ENCODE results near the gene ZNF582. TPM values are rescaled to one million over a fixed set of nuclear protein-coding genes. Genes with fewer than 3 reads are reported as not detected.
"Not testable (repeated sequence)": the region's sequence is repeated elsewhere in the genome, so short reads cannot be mapped to it uniquely, and the experiment has no call there.

Gene ZNF582
- total RNA-seq, 1 donor from 2014 or later, result 2.5 TPM

DNA sequence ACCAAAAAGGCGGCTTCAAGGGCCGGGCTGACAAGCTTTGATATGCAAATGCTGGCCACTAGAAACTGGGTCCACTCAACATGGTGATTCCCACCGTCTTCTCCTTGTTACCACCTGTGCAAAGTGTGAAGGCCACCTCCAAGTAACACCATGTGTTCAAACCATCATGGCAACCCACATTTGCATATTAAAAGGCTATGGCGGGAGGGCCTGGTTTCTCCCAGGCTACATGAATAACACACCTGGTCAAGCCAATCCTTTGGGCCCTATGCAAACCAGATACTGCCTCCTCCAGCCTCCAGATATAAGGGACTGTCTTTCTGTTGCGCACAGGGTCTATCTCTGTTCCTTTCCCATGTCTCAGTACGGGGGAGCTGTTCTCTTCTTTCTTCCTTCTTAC, 42.1 kb downstream of the ZNF582 start:
- no peak overlapping the region for H3K4me3 ChIP-seq (ENCODE audit: low read depth, low read length)
- TF ChIP-seq, protein P1, sequence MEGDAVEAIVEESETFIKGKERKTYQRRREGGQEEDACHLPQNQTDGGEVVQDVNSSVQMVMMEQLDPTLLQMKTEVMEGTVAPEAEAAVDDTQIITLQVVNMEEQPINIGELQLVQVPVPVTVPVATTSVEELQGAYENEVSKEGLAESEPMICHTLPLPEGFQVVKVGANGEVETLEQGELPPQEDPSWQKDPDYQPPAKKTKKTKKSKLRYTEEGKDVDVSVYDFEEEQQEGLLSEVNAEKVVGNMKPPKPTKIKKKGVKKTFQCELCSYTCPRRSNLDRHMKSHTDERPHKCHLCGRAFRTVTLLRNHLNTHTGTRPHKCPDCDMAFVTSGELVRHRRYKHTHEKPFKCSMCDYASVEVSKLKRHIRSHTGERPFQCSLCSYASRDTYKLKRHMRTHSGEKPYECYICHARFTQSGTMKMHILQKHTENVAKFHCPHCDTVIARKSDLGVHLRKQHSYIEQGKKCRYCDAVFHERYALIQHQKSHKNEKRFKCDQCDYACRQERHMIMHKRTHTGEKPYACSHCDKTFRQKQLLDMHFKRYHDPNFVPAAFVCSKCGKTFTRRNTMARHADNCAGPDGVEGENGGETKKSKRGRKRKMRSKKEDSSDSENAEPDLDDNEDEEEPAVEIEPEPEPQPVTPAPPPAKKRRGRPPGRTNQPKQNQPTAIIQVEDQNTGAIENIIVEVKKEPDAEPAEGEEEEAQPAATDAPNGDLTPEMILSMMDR (conservative IDR thresholded peaks at IDR 0.05; ENCODE audit: low read depth, low read length), result no peak
- no peak for DNase-seq (ENCODE audit: low read depth)

DNA sequence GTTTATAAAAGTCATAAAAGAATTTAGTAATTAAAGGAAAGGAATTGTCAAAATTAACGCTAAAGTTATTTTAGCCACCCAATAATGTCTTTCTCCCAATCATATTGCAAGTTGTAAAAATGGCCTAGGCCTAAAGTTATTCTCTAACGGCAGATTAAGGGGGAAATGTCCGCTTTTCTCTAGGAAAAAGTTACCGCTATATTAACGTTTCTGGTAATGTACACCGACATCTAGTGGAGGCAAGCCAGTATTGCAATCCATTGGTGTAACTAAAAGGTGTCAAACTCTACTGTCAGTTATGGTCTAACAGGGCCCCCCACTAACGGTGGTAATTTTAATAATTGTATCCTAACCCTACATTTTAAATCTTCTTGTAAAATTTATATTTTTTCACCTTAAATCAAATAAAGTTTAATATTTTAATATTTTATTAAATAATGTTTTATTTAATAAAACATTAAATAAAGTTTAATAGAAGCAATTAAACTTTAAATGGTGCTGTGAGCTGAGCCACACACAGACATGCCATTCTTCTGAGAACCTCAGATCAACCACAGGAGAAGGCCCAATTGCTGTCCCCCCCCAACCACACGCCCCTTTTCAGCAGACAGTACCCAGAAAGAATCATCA, 42.8 kb downstream of the ZNF582 start:
- TF ChIP-seq, protein P1 (conservative IDR thresholded peaks at IDR 0.05; ENCODE audit: low read depth, low read length), result peak; percentile 86
- no peak for DNase-seq (ENCODE audit: low read depth)
- no peak overlapping the region for H3K4me3 ChIP-seq (ENCODE audit: low read depth, low read length)

DNA sequence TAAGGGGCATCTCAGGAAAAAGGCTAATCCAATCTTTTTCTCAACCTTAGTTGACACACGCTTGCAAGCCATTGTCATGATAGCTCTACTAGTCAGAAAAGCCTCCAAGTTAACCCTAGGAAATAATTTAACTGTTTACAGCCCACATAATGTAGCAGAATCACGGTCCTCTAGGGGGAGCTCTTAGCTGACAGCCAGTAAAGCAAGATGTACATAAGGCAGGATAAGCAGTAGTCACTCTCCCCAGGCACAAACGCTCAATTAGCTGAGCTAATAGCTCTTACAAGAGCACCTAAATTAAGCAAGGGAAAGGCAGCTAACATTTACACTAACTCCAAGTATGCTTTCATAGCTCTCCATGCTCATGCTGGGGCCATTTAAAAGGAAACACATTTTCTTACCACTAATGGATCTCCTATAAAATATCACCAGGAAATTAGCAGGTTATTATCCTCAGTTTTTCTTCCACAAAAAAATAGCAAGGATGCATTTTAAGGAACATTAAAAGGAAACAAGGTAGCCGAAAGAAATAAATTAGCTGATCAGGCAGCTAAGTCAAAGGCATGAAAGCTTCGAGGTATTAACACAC, 45.0 kb downstream of the ZNF582 start:
- no peak overlapping the region for H3K4me3 ChIP-seq (ENCODE audit: low read depth, low read length)
- TF ChIP-seq, protein P1 (conservative IDR thresholded peaks at IDR 0.05; ENCODE audit: low read depth, low read length), result peak; percentile 32
- DNase-seq (ENCODE audit: low read depth), result no peak

DNA sequence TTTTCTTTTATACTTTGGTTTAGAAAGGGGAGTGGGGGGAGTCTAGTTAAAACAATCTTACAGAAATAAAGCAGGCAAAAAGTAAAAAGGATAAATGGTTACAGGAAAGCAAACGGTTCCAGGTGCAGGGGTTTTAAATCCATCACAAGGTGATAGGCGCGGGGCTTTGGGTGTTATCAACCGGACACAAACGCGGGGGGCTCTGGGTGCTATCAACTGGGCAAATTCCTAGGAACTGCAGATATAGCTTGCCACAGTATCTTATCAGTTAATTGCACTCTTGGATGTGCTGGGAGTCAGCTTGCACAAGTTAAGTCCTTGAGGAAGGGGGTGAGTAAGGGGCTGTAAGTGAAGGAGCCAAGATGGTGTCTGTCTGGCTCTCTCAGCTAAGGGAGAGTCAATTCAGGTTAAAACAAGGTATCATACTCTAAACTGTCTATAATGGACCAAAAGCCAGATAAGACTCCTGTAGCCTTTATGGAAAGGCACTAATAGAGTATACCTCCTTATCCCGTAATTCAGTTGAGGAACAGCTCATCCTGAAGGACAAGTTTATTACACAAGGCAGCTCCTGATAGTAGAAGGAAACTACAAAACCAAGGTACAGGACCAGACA, 46.1 kb downstream of the ZNF582 start:
- no peak overlapping the region for H3K4me3 ChIP-seq (ENCODE audit: low read depth, low read length)
- DNase-seq (ENCODE audit: low read depth), result no peak
- TF ChIP-seq, protein P1 (conservative IDR thresholded peaks at IDR 0.05; ENCODE audit: low read depth, low read length), result no peak

DNA sequence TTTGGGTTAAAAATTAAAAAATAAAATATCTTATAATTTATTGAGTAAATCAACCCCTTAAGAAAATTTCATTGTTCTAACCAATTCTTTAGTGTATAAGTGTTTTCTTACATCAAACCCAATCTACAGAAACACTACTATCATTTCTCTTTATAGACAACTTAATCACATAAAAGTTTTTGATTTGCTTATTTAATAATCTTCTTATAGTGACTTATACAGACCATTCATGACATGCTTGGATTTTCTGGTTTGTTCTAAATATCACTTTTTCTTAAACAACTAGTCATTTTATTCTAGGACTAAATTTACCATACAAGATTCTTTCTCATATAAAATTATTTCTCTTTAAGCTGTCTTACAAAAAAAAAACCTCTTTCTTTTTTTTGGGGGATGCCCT, 51.4 kb downstream of the ZNF582 start:
- H3K4me3 ChIP-seq (ENCODE audit: low read depth, low read length), result no peak overlapping the region
- TF ChIP-seq, protein P1 (conservative IDR thresholded peaks at IDR 0.05; ENCODE audit: low read depth, low read length), result no peak
- DNase-seq (ENCODE audit: low read depth), result no peak

DNA sequence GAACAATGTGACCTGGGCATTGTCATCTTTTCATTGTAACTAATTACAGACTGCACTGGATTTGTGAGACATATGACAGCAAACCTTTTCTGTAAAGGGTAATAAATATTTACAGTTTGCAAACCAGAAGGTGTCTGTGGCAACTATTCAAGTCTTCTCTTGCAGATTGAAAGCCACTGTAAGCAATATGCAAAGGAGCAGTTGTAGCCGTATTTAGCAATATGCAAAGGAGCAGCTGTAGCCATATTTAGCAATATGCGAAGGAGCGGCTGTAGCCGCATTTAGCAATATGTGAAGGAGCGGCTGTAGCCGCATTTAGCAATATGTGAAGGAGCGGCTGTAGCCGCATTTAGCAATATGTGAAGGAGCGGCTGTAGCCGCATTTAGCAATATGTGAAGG, 54.3 kb downstream of the ZNF582 start:
- not testable (repeated sequence) for H3K4me3 ChIP-seq (ENCODE audit: low read depth, low read length); DNase-seq (ENCODE audit: low read depth)

DNA sequence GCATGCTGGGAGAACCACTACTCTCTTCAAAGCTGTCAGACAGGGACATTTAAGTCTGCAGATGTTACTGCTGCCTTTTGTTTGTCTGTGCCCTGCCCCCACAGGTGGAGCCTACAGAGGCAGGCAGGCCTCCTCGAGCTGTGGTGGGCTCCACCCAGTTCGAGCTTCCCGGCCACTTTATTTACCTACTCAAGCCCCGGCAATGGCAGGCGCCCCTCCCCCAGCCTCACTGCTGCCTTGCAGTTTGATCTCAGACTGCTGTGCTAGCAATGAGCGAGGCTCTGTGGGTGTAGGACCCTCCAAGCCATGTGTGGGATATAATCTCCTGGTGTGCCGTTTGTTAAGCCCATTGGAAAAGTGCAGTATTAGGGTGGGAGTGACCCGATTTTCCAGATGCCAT, 56.3 kb downstream of the ZNF582 start:
- DNase-seq (ENCODE audit: low read depth), result not testable (repeated sequence)

DNA sequence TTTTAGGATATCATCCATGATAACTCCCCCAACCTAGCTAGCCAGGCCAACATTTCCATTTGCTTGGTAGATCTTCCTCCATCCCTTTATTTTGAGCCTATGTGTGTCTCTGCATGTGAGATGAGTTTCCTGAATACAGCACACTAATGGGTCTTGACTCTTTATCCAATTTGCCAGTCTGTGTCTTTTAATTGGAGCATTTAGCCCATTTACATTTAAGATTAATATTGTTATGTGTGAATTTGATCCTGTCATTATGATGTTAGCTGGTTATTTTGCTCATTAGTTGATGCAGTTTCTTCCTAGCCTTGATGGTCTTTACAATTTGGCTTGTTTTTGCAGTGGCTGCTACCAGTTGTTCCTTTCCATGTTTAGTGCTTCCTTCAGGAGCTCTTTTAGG, 58.0 kb downstream of the ZNF582 start:
- not testable (repeated sequence) for H3K4me3 ChIP-seq (ENCODE audit: low read depth, low read length); DNase-seq (ENCODE audit: low read depth)

More for the DNA sequence above, 56.3 kb downstream of the ZNF582 start:
- not testable (repeated sequence) for H3K4me3 ChIP-seq (ENCODE audit: low read depth, low read length)

All from epithelial cell of proximal tubule (primary cell).